T-helper 1 cell treated with Interleukin-12 subunit alpha and Interleukin-12 subunit beta and Interleukin-4 antibody, amounts not matched to agents 30 μg/mL and 1 μg/mL, for 36 hours (primary cell): ENCODE measurements around the gene FNDC3B.
"Not testable (repeated sequence)": the region's sequence is repeated elsewhere in the genome, so short reads cannot be mapped to it uniquely, and the experiment has no call there.

Experiments used
- H3K27ac Mint-ChIP-seq: one replicate; pipeline ENCODE4 v1.8.0; 2021; ENCODE audit warnings: mild to moderate bottlenecking, mixed read lengths
- H3K27me3 Mint-ChIP-seq: one replicate; pipeline ENCODE4 v1.8.0; 2021; ENCODE audit warnings: low read depth, mixed read lengths
- H3K36me3 Mint-ChIP-seq: one replicate; pipeline ENCODE4 v1.8.0; 2021; ENCODE audit warnings: low read depth, mixed read lengths
- H3K4me1 Mint-ChIP-seq: one replicate; pipeline ENCODE4 v1.8.0; 2021; ENCODE audit warnings: low read depth, mixed read lengths
- H3K4me3 Mint-ChIP-seq: one replicate; pipeline ENCODE4 v1.8.0; 2021; ENCODE audit warnings: mild to moderate bottlenecking, moderate library complexity, mixed read lengths
- H3K9me3 Mint-ChIP-seq: one replicate; pipeline ENCODE4 v1.8.0; 2021; ENCODE audit warnings: mixed read lengths

The FNDC3B gene

GRCh38 chr3:172357850-172358754 is 318.7 kb downstream of the FNDC3B start:
- H3K4me1 Mint-ChIP-seq = no peaks in the 10 kb centered on the region
- H3K4me3 Mint-ChIP-seq = no peak overlapping the region
- H3K27me3 Mint-ChIP-seq = no peaks in the 10 kb centered on the region
- H3K9me3 Mint-ChIP-seq = no peaks in the 10 kb centered on the region
- peaks cover 15% of the 10 kb centered on the region for H3K36me3 Mint-ChIP-seq
- H3K27ac Mint-ChIP-seq = no peak overlapping the region

GRCh38 chr3:172359231-172359630 is 319.9 kb downstream of the FNDC3B start:
- H3K27me3 Mint-ChIP-seq = no peaks in the 10 kb centered on the region
- peaks cover 10% of the 10 kb centered on the region for H3K36me3 Mint-ChIP-seq
- no peaks in the 10 kb centered on the region for H3K9me3 Mint-ChIP-seq
- H3K4me1 Mint-ChIP-seq = no peaks in the 10 kb centered on the region
- H3K4me3 Mint-ChIP-seq = no peak overlapping the region
- no peak overlapping the region for H3K27ac Mint-ChIP-seq

- Mint-ChIP-seq H3K27me3 (no peaks in the 10 kb centered on the region), H3K4me3 (no peak overlapping the region), H3K36me3 (peaks cover 10% of the 10 kb centered on the region), H3K4me1 (no peaks in the 10 kb centered on the region), H3K27ac (no peak overlapping the region), H3K9me3 (no peaks in the 10 kb centered on the region)
These were observed 320.6 kb downstream of the FNDC3B start for GRCh38 chr3:172359996-172360395.

GRCh38 chr3:172362583-172362982 is 323.2 kb downstream of the FNDC3B start:
- H3K4me3 Mint-ChIP-seq = no peak overlapping the region
- H3K27ac Mint-ChIP-seq = no peak overlapping the region
- peaks cover 11% of the 10 kb centered on the region for H3K36me3 Mint-ChIP-seq

GRCh38 chr3:172364374-172365027 is 325.1 kb downstream of the FNDC3B start:
- Mint-ChIP-seq H3K4me1 (no peaks in the 10 kb centered on the region), H3K36me3 (peaks cover 11% of the 10 kb centered on the region), H3K4me3 (no peak overlapping the region), H3K9me3 (no peaks in the 10 kb centered on the region), H3K27me3 (no peaks in the 10 kb centered on the region), H3K27ac (no peak overlapping the region)

More at GRCh38 chr3:172362583-172362982, 323.2 kb downstream of the FNDC3B start:
- Mint-ChIP-seq H3K4me1 (no peaks in the 10 kb centered on the region), H3K9me3 (no peaks in the 10 kb centered on the region), H3K27me3 (no peaks in the 10 kb centered on the region)

GRCh38 chr3:172365028-172365567 is 325.7 kb downstream of the FNDC3B start:
- peaks cover 13% of the 10 kb centered on the region for H3K36me3 Mint-ChIP-seq
- no peak overlapping the region for H3K27ac Mint-ChIP-seq
- no peaks in the 10 kb centered on the region for H3K9me3 Mint-ChIP-seq
- no peaks in the 10 kb centered on the region for H3K27me3 Mint-ChIP-seq
- no peak overlapping the region for H3K4me3 Mint-ChIP-seq
- H3K4me1 Mint-ChIP-seq = no peaks in the 10 kb centered on the region

- H3K27me3 Mint-ChIP-seq = no peaks in the 10 kb centered on the region
- H3K9me3 Mint-ChIP-seq = no peaks in the 10 kb centered on the region
- H3K4me3 Mint-ChIP-seq = no peak overlapping the region
- H3K27ac Mint-ChIP-seq = no peak overlapping the region
- H3K4me1 Mint-ChIP-seq = no peaks in the 10 kb centered on the region
- H3K36me3 Mint-ChIP-seq = peaks cover 9% of the 10 kb centered on the region
These were observed 328.1 kb downstream of the FNDC3B start for GRCh38 chr3:172367205-172368105.

GRCh38 chr3:172368556-172368955 is 329.2 kb downstream of the FNDC3B start:
- H3K27me3 Mint-ChIP-seq, H3K27ac Mint-ChIP-seq, H3K4me1 Mint-ChIP-seq, H3K36me3 Mint-ChIP-seq, H3K9me3 Mint-ChIP-seq, H3K4me3 Mint-ChIP-seq: not testable (repeated sequence)

GRCh38 chr3:172369590-172370259 is 330.3 kb downstream of the FNDC3B start:
- Mint-ChIP-seq H3K4me3 (no peak overlapping the region), H3K4me1 (no peaks in the 10 kb centered on the region), H3K36me3 (peaks cover 8% of the 10 kb centered on the region), H3K27ac (no peak overlapping the region), H3K9me3 (no peaks in the 10 kb centered on the region), H3K27me3 (no peaks in the 10 kb centered on the region)

GRCh38 chr3:172370419-172370818 is 331.0 kb downstream of the FNDC3B start:
- Mint-ChIP-seq H3K4me3 (no peak overlapping the region), H3K4me1 (no peaks in the 10 kb centered on the region), H3K27me3 (no peaks in the 10 kb centered on the region), H3K27ac (no peak overlapping the region), H3K36me3 (peaks cover 8% of the 10 kb centered on the region), H3K9me3 (no peaks in the 10 kb centered on the region)

- Mint-ChIP-seq H3K27ac (no peak overlapping the region), H3K36me3 (peaks cover 8% of the 10 kb centered on the region), H3K9me3 (no peaks in the 10 kb centered on the region), H3K4me1 (no peaks in the 10 kb centered on the region), H3K27me3 (no peaks in the 10 kb centered on the region), H3K4me3 (no peak overlapping the region)
These were observed 332.2 kb downstream of the FNDC3B start for GRCh38 chr3:172371544-172371943.

GRCh38 chr3:172372895-172373294 is 333.5 kb downstream of the FNDC3B start:
- Mint-ChIP-seq H3K27ac (no peak overlapping the region), H3K27me3 (no peaks in the 10 kb centered on the region), H3K4me1 (no peaks in the 10 kb centered on the region), H3K4me3 (no peak overlapping the region), H3K36me3 (peaks cover 6% of the 10 kb centered on the region), H3K9me3 (no peaks in the 10 kb centered on the region)

GRCh38 chr3:172373912-172374311 is 334.5 kb downstream of the FNDC3B start:
- Mint-ChIP-seq H3K9me3 (no peaks in the 10 kb centered on the region), H3K4me3 (no peak overlapping the region), H3K36me3 (peaks cover 11% of the 10 kb centered on the region), H3K4me1 (no peaks in the 10 kb centered on the region), H3K27ac (no peak overlapping the region), H3K27me3 (no peaks in the 10 kb centered on the region)
